ENCODE results near the gene RETN. TPM values are rescaled to one million over a fixed set of nuclear protein-coding genes. Genes with fewer than 3 reads are reported as not detected.

RETN gene
- polyA plus RNA-seq, 2 of the 4 experiments (the other 2 are of a cell fraction) = not detected

GRCh38 chr19:7685546-7686445, 16.9 kb downstream of the RETN start:
- CTCF ChIA-PET = interaction anchor here (1.2 to 1.9 kb wide), 2 partner anchors 115 to 168 kb away, joined by 3 to 4 read pairs; no protein-coding TSS in a partner anchor
- DNase-seq (ENCODE audit: low read depth in 1 of 2, low spot score in 1 of 2) = no peak
- H3K9me3 ChIP-seq = no peaks in the 10 kb centered on the region
- no peak for ATAC-seq
- POLR2A ChIA-PET = interaction anchor here (0.5 kb wide), 1 partner anchor 11 kb away, joined by 4 read pairs; no protein-coding TSS in a partner anchor
- TF ChIP-seq POLR2A (IDR thresholded peaks at IDR 0.05; ENCODE audit: low read length) = 0 out of 2 replicates have a peak, but pooled peaks have one; percentile 7
- no peak for TF ChIP-seq USF2 (IDR thresholded peaks at IDR 0.05)
- TF ChIP-seq HOXA7 (CRISPR knock-in tag; IDR thresholded peaks at IDR 0.05) = no peak
- no peak for TF ChIP-seq EP300 (IDR thresholded peaks at IDR 0.05)
- H3K4me3 ChIP-seq = no peak overlapping the region
- FAIRE-seq = no peak
- H3K4me2 ChIP-seq = no peak overlapping the region
- H3K27ac ChIP-seq = no peak overlapping the region
- peaks cover 4% of the 10 kb centered on the region; the same call in 1 of the 3 replicates for H3K4me1 ChIP-seq
- 58% methylated on average over 18 of the region's 19 CpGs for WGBS (ENCODE audit: missing lambda C conversion rate)

GRCh38 chr19:7687177-7687576, 18.3 kb downstream of the RETN start:
- Histone ChIP-seq H3K27ac (no peak overlapping the region), H3K4me3 (no peak overlapping the region), H3K4me2 (no peak overlapping the region), H3K9me3 (no peaks in the 10 kb centered on the region), H3K4me1 (no peaks in the 10 kb centered on the region; the same call in 2 of the 3 replicates)
- ChIA-PET POLR2A (no interaction called here), CTCF (no interaction called here)
- WGBS (ENCODE audit: missing lambda C conversion rate) = 92% methylated on average over 7 of the region's 12 CpGs
- DNase-seq (ENCODE audit: low read depth in 1 of 2, low spot score in 1 of 2) (no peak), FAIRE-seq (no peak), ATAC-seq (no peak)
- no peak for TF ChIP-seq ATOH8 (CRISPR knock-in tag; IDR thresholded peaks at IDR 0.05; ENCODE audit: low read depth)
- TF ChIP-seq NR3C1 (IDR thresholded peaks at IDR 0.05) = no peak
- TF ChIP-seq POLR2AphosphoS2 (conservative IDR thresholded peaks at IDR 0.05; ENCODE audit: low read length) = no peak
- no peak for TF ChIP-seq KDM5A (IDR thresholded peaks at IDR 0.05)
- no peak for TF ChIP-seq TFCP2L1 (CRISPR knock-in tag; IDR thresholded peaks at IDR 0.05)
- no peak for TF ChIP-seq HEYL (CRISPR knock-in tag; IDR thresholded peaks at IDR 0.05)
- no peak for TF ChIP-seq ELK1 (IDR thresholded peaks at IDR 0.05; ENCODE audit: low read depth, low read length)
- no peak for TF ChIP-seq RFX5 (IDR thresholded peaks at IDR 0.05)
- TF ChIP-seq HES2 (IDR thresholded peaks at IDR 0.05) = no peak
- no peak for TF ChIP-seq SREBF2 (IDR thresholded peaks at IDR 0.05)
- TF ChIP-seq EP300 (IDR thresholded peaks at IDR 0.05) = no peak
- no peak for TF ChIP-seq E2F6 (IDR thresholded peaks at IDR 0.05; ENCODE audit: borderline replicate concordance, low read depth)

- no peak for FAIRE-seq
- ATAC-seq = peak; percentile 47 to 52; a peak in 4 of 6 replicates
- CTCF ChIA-PET = interaction anchor here (2.4 kb wide), 1 partner anchor 8 kb away, joined by 9 read pairs; the partner anchor contains the start of gene TRAPPC5
- no peak overlapping the region for H3K27ac ChIP-seq
- H3K9me3 ChIP-seq = no peaks in the 10 kb centered on the region
- 70% methylated on average over 3 of the region's 23 CpGs for WGBS (ENCODE audit: missing lambda C conversion rate)
- no peak for DNase-seq (ENCODE audit: low read depth in 1 of 2, low spot score in 1 of 2)
- H3K4me3 ChIP-seq = no peak overlapping the region
- POLR2A ChIA-PET = no interaction called here
- H3K4me2 ChIP-seq = no peak overlapping the region
- TF ChIP-seq JUNB (IDR thresholded peaks at IDR 0.05) (no peak), CBX8 (IDR thresholded peaks at IDR 0.05) (no peak), PBX3 (IDR thresholded peaks at IDR 0.05) (no peak)
- H3K4me1 ChIP-seq = no peaks in the 10 kb centered on the region
Observed at GRCh38 chr19:7689165-7689564, 20.3 kb downstream of the RETN start.
